NCI-H2081 treated with DMSO at 0.1 percent for 48 hours (cell line): Measurements from ENCODE around the gene RAI1.

ENCODE experiments used
- DNase-seq: peaks from one replicate; lab custom pipeline; 2025; lab: John Stamatoyannopoulos, UW

RAI1 gene

DNA sequence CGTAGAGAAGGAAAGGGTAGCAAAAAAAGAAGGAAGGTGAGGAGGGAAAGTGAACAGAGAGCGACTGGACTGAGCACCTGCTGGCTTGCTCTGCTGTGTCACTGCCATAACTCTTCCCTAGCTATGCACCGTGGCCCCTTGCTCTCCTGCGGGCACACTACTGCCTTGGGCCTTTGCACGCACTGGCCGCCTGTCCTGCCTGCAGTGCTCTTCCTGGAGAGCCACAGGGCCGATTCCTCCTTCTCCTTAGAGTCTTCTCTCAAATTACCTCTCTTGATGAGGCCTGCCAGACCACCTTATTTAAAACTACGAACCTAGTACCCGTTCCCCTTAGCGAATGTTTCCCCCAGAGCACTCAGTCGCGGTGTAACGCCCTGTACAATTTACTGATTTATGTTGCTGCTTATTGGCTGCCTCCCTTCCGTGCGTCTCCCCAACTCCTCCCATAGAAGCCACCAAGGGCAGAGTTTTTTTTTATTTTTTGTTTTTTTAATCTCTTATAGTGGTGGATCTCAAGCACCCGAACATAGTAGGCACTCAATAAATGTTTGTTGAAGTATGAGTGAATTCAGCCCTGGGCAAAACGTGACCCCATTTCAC is 70.3 kb downstream of the RAI1 start:
- no peak for DNase-seq

DNA sequence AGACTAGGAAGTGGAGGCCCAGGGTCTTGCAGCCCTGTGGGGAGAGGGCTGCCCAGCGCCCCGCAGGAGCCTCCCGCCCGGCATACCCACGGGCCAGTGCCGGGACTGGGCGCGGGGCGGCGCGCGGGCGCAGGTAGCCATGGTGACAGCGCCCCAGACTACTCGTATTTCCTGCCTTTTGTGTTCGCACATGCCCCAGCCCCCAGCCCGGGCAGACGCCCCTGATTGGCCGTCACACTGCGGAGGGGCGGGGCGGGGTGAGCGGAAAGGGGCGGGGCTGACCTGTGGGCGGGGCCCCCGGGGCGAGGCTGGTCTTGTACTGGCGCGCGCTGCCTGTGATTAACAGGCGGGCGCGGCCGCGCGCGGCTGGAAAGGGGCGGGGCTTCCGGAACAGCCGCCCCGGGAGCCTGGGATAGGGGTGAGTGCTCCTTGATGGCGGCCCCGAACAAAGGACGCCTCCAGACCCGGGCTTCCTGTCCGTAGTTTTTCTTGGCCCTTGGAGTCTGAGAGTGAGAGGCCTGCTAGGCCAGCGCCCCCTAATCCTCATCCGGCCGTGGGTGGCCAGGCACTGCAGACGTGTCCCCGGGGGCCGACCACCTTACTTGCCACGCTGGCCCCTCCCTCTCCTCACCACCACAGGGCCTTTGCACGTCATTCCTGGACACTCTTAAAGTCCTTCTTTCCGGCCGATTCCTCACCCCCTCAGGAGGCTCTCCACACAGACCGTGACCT is 71.0 kb downstream of the RAI1 start:
- DNase-seq = peak; percentile 43

DNA sequence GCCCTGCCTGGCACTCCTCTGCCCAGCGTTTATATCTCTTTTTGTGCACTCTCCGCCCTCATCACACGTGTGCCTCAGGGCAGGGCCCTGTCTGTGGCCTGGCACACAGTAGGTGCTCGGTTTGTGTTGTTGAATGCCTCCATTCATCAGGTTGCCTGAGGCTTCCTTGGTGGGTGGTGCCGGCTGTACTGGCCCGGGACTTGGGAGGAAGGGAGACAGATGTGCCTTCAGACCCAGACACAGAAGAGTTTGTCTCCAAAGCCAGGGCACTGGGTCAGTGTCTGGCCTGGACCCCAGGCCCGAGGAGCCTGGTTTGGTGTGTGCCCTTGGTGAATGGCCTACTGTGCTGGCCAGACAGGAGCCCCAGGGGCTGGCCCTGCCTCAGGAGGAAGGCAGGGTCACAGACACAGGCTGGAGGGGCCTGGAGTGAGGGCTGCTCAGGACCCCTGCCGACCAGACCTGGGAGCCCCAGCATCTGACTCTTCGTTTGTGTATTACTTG is 71.6 kb downstream of the RAI1 start:
- no peak for DNase-seq

DNA sequence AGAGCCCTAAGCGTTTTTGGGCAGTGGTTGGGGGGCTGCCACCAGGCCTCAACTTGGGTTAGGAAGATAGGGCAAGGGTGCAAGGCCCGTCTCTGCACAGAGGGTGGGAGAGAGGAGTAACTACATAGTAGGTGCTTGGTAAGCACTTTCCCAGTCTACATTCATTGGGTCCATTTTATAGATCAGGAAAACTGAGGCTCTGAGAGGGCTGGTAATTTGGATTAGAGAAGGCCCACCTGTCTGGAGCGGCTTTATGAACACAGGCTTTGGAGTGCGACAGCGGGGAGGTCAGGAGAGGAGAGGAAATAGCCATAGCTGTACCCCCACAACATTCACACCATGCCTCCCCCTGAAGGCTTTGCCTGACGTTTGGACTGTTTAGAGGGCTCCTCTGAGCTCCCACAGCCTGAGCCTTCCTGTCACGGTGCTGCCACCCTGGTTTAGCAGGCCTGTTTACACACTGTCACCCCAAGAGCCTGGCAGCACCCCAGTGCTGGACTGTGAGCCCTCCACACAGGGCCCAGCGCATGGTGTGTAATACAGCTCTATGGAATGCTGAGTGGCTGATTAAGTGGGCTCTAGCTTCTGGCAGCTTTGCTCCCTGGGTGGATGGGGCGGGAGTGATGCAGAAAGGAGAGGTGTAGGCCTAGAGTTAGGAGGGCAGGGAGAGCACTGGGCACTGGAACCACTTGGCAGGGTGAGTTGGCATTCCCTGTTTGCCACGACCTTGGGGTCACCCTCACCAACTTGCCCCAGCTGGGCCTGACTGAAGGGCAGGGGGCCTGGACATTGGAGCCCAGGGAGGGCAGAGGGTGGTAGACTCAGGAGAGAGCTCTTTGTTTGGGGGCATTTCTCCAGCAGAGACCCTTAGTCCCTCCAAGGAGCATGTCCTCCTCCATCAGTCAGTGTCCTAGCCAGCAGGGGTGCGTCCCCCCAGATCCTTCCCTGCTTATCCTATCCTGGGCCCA is 73.7 kb downstream of the RAI1 start:
- no peak for DNase-seq

DNA sequence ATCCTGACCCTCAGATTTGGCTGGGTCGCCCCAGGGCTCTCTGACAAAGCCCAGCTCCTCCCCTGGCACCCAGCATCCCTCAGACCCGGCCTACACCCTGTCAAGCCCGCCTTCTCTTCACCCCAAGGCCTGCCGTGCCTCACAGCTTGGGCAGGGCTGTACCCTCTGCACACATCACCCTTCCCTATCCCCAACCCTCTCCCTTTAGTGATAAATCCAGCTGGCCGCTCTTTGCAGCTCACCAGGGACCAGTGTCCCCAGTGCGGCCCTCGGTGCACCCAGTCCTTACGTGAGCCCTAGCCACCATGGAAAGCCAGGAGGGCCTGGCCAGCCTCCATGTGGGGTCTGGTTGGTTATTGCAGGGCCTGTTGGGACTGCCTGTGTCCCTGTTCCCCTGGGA is 74.5 kb downstream of the RAI1 start:
- DNase-seq = no peak

DNA sequence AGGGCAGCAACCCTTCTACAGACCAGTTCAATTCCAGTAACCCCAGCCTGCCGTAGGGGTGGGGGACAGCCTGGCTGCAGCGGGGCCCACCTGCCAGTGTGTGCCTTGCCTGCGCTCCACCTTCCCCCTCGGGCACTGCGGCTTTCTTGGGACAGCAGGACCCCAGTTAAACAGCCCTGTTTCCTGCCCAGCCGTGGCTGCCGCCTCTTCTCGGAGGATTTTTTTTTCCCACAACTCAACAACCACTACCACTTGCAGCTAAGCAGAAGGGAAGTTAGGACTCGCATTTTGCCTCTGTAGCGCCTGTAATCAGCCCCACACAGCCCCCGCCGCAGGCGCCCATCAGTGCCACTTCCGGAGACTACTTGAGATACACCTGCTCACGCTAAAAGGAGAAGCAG is 76.1 kb downstream of the RAI1 start:
- peak; percentile 8 for DNase-seq

DNA sequence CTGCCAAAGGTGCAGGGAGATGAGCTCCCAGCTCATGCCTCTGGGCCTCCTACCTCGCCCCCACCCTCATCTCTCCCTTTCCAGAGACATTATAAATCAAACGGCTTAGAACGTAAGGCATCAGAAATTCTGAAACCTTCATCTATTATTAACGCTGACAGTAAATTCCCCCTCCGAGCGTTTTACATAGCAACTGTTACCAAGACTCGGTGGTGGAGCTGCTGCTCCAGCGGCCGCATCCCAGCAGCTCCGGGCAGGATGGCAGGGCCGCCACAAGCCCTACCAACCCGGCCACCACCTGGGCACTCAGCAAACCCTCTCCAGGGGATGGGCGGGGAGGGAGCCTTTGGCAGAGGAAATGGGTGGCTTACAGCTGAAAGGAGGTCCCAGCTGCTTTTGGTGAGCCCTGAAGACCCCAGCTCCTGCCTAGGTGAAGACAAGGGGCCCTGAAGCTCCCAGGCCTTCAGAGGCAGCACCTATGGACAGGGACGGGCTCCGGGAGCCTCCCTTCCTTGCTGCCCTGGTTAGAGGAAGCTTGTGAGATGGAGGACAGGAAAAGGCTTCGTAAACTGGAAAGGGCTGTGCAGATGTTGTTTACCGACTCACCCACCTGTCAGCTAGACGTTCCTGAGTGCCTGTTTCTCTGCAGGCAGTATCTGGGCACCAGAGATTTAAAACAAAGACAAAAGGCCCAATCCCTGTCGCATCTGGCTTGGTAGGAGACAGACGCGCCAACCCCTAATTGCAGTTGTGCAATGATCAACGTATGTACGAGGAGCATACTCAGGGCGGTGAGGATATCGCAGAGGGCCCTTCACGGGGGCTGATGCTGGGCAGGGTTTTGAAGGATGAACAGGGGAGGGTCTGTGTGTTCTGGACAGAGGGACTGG is 76.9 kb downstream of the RAI1 start:
- DNase-seq = no peak

DNA sequence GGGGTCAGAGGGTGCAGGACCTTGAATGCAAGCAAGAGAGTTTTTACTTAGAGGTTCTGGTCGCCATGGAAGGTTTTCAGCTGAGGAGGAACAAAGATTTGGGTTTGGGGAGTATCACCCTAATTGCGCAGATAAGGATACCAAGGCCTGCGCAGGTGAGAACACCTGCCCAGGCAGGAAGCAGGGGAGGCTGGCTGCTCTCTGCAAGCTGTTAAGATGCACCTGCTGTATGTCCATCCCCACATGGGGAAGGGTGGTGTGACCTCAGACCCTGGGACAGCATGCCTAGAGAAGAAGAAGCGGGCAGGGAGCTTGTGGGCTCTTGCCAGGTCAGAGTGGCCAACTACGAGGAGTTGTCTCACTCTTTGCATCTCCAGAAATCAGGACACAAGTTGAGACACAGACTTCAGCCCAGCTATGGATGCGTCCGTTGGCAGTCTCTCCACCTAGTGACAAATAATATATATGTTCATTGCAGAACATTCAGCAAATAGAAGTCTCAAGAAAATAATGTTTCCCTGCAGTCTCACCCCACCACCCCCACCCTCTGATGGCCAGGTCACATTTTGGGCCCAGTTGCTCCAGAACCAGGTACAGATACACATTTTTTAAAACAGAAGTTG is 77.8 kb downstream of the RAI1 start:
- no peak for DNase-seq

DNA sequence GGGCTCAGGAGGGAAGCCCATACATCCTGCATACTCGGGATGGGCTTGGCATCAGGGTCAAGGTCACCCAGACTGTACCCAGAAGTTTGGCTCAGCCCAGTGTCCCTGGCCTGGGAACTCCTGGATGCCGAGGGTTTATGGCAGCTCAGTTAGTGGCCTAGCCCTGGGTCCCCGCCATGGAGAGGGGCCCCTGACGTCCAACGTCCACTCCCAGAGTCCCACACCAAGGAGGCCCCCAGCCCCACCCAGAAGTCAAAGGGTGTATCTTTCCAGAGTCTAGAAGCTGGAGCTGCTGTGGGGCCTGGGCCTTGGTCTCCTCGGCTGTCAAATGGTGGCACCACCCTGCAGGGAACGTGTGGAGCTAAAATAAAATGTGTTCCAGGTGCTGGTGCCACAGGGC is 79.1 kb downstream of the RAI1 start:
- no peak for DNase-seq

DNA sequence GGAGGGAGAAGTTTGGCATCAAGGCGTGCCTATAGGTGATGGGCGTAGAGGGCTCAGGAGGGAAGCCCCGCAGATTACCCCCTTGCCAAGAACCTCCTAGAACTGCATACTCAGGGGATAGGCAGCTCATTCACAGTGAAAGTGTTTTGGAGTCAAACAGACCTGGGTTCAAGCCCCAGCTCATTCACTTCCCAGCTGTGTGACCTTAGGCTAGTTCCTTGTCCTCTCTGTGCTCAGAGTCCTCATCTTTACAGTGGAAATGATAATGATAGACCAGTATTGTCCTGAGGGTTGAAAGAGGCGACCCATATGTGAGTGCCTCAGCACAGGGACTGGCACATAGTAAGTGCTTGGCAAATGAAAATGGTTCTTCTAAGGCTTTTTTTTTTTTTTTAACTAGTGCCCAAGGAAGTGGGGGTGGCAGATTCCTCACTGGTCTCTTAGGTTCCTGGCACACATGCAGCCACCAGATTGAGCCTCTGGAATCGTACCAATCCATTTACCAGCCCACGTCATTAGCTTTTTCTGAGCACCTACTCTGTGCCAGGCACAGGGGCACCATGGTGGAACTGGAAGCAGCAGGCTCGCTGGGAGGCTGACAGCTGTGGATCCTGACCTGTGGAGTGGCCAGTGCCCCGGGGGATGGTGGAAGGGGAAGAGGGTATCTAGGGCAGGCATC is 79.8 kb downstream of the RAI1 start:
- no peak for DNase-seq

DNA sequence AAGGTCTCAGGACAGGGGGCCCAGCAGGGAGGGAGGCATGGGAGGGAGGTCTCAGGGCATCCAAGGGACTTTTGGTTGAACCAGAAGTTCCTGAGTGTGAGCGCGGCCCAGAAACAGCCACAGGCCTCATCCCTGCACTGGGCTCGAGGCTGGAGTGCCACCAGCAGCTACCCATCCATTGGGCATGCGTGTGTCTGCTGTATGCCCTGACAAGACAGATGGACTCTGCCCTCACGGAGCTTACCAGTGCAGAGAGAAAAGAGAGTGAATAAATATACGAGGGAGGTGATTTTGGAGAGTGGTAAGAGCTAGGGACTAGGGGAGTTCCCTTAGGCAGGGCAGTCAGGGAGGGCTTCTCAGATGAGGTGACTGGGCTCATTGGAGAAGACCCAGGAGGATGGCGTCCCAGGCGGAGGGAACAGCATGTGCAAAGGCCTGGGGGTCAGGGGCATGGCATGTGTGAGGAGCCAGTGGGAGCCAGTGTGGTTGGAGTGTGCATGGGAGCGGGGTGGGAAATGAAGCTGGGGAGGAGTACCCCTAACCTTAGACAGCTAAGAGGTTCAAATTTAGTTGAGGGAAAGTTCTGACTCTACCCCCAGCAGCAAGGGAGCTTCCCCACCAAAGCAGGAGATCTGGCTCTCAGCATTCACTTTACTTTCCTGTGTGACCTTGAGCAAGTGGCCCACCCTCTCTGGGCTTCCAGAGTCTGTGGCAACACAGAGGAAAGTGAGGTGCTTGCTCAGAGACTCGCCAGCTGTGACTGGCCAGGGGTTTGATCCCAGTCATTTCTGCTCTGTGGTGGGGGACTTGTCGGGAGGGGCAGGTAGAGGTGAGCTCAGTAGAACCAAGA is 80.9 kb downstream of the RAI1 start:
- DNase-seq = no peak

DNA sequence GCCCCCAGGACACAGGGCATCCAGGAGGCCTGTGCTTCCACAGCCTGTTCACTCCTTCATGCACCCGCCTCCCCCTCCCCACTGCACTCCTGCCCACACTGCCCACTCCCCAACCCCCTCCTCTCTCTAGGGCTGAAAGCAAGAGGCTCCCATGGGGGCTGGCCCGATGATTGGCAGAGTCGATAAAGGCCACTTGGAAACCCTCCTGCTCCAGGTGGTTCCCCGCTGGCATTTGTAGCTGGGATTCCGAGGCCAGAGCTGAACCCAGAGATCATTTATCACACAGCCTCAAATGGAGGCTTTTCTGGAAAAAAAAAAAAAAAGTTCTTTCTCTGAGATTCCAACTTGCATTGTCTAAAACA is 81.5 kb downstream of the RAI1 start:
- no peak for DNase-seq

DNA sequence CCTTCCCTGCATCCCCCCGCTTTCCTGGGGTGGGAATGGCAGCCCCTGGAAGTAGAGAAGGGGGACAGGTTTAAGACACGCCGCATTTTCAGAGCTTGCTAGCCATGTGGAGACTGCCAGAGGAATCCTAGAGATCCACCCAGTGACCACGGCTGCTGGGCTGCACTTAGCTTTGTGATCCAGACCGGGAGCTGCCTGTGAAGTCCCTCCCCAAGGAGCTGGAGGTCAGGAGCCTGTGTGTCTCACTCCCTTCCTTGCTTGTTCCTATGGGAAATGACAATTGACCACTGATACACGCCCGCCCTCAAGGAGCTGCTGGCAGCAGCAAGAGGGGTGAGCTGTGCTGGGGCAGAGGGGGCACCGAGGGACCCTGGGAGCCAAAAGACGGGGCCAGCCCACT is 81.9 kb downstream of the RAI1 start:
- DNase-seq = no peak

DNA sequence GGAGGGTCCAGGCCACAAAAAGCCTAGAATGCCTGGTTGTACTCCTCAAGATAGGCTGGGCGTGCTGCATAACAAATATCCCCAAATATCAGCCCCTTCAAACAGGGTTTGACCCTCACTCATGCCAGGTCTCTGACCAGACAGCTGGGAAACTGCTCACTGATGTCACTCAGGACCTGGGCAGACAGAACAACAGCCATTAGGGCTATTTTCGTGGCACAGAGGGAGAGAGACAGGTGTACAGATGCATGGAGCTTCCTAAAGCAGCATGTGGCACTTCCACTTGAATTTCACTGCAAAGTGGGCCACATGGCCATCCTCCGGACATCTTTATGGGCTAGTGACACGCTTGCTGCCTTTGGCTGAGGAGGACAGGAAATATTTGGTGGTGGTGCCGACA is 82.5 kb downstream of the RAI1 start:
- no peak for DNase-seq

DNA sequence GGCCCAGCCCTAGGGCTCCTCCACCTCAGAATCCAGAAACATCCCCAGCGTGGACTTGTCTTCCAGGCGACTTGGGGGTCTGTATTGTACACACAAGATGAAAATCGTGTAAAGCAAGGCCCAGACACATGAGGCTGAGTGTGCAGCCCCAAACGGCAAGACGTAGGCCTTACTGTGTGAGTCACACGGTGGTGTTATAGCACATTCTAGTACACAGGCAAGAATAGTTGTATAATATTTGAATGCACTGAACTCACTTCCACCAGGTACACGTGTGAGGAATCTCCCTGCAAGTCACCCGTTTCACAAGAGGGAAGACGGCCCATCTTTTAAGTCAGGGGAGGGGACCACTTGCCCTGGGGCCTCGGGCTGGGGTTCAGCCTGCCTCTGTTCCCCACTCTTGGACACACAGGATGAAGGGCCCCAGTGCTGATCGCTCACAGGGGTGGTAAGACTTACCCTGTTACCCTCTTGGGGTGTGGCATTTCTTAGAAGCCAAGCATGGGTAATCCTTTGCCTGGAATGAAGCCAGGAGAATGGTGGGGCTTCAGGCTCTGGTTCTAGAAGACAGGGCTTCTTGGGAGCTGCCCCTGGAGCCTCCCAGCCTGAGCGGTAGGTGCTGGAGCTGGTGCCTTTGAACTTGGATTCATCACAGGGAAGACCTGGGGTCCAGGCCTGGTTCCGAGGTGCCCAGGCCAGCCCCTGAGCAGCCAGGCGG is 84.3 kb downstream of the RAI1 start:
- DNase-seq = no peak

DNA sequence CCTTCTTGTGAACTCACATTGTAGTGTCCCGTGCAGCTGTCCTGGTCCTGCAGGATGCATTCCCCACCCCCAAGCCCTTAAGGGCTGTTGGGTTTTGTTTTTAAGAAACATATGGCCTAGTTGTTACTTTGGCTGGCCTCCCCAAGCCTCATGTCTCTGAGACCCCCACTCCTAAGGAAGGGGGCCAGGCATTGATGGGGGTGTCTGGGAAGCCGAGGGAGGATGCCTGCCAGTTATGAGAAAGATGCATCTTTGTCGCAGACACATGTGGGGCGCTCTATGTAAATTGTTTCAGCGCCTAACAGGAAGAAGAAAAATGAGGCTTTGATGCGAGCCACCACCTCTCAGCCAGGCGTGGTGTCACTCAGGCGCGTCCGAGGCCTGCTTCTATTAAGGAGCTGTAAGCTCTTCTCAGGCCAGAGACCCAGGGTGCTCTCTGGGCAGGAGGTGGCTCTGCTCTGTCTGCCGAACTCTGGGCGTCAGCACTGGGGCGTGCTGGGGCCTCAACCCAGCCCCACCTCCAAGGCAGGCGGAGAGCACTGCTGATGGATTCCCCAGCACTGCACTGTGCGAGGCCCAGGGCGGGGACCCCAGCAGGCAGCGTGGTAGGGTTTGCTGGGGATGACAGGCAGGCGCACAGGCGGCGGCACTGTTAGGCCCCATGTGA is 85.0 kb downstream of the RAI1 start:
- no peak for DNase-seq

DNA sequence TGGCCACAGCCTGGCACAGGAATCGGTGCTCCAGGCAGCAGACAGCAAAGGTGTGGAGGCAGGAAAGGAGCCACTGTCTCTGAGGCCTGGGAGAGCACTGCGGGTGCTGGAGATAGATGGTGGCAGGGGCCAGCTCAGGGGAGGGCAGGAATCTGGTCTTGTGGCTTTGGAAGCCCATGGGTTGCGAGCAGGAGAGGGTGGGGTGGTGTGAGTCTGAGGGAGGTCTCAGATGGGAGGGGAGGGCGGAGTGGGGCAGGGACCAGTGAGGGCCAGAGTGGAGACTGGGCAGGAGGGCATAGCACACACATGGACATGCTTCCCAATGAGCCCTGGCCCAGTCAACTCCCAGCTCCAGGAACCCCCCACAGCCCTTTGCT is 85.5 kb downstream of the RAI1 start:
- no peak for DNase-seq

DNA sequence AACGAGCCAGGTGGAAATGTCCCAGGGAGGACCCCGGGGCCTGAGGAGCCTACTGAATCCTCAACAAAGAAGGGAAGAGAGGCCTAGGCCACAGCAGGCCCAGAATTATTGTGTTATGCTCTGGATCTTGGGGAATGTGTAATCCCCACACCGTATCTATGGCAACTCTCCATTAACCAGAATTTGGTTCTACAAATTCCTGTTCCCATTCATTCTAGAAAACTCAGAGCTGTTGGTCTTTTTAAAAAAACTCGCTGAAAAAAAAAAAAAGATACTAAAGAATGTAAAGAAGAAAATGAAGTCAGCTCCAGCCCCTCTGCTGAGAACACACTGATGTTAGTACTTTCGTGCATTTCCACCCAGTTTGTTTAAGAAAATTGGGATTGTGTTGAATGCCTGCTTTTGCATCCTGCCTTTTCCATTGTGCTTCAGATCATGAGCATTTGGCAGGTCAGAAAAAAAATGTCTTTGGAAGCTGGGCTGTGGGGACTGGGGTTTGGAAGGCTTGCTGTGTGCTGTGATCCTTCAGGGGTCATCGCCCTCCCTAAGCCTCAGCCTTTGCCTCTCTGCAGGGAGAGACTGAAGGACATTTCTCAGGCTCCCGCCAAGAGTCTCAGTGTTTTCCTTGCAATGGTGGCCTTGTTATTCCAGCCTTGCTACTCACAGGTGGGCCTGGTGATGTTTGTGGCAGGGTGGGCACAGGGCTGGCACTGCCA is 86.1 kb downstream of the RAI1 start:
- DNase-seq = no peak
